PC-9 (cell line): ENCODE measurements around the gene DOCK1.

Experiments
- EZH2 ChIP-seq: fragments of 200-600 bp; sonication (generic); IDR thresholded peaks from 2 replicates; pipeline ENCODE4 v1.8.0; 2017; ENCODE audit warnings: antibody characterized with exemption, low read depth
- TF ChIP-seq, protein P1 (sequence below): fragments of 200-600 bp; sonication (generic); conservative IDR thresholded peaks from 2 replicates; pipeline ENCODE4 v1.6.1; 2017; ENCODE audit warnings: mixed run types, antibody characterized with exemption, mild to moderate bottlenecking, moderate library complexity

DNA sequence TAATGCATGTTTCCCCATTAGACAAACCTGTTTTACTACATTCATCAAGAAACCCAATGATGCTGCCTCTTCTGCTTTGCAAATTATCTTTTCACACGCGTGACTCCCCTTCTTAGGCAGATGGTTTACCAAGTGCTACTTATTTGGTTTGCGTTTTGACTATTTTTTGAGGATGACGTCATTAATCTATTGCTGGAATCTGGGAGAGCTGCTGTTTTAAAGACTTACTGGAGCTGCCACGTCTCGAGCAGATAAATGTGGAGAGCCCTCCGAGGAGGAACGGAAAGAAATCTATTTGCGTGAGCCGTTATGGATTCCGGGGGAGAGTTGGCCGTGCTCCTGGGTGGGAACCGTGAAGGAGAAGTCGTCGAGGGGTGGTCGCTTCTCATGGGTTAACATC is 271.4 kb downstream of the DOCK1 start:
- TF ChIP-seq, protein P1, sequence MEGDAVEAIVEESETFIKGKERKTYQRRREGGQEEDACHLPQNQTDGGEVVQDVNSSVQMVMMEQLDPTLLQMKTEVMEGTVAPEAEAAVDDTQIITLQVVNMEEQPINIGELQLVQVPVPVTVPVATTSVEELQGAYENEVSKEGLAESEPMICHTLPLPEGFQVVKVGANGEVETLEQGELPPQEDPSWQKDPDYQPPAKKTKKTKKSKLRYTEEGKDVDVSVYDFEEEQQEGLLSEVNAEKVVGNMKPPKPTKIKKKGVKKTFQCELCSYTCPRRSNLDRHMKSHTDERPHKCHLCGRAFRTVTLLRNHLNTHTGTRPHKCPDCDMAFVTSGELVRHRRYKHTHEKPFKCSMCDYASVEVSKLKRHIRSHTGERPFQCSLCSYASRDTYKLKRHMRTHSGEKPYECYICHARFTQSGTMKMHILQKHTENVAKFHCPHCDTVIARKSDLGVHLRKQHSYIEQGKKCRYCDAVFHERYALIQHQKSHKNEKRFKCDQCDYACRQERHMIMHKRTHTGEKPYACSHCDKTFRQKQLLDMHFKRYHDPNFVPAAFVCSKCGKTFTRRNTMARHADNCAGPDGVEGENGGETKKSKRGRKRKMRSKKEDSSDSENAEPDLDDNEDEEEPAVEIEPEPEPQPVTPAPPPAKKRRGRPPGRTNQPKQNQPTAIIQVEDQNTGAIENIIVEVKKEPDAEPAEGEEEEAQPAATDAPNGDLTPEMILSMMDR, result no peak
- no peak for TF ChIP-seq EZH2
